ENCODE measurements around the gene CAMK2N2. TPM values are rescaled to one million over a fixed set of nuclear protein-coding genes. Genes with fewer than 3 reads are reported as not detected.

The CAMK2N2 gene
- total and polyA plus RNA-seq, 4 donors = 0.26 to 0.36 TPM; not detected in 2

DNA sequence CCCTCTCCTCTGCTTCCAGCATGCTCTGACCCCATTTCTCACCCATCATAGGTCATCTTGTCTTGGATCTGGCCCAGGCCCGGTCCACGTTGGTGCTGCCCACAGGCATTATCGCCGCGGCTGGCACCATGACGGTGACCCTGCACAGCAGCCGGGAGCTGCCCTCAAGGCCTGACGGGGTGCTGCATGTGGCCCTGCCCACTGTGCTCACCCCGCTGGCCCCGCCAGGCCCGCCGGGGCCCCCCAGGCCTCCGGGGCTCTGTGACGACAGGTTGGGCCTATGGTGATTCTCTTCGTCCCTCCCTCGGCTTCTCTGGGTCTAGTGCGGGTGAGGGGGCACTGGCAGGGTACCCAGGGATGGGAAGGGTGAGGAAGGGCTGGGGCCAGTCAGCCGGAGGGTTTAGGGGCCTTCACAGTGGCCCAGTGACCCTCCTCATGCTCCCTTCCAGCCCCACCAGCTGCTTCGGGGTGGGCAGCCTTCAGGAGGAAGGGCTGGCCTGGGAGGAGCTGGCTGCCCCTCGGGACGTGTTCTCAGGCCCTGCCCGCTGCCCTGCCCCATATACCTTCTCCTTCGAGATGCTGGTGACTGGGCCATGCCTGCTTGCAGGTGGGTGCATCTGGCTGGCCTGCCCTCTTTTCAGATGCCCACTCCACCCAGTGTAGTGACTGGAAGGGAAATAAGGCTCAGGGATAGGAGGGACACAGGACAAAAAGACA is 28.1 kb downstream of the CAMK2N2 start:
- H3K27me3 ChIP-seq (ENCODE audit: control insufficient read depth in 1 of 2, insufficient read depth in 2 of 2, low read length in 1 of 2) = no peaks in the 10 kb centered on the region
- ATAC-seq (ENCODE audit: low FRiP score) = no peak
- H3K4me1 ChIP-seq (ENCODE audit: control insufficient read depth in 1 of 2, insufficient read depth in 2 of 2, low read length in 2 of 2) = no peaks in the 10 kb centered on the region
- no peak for DNase-seq
- intact Hi-C loops (cut with DNase I) = no loop called here
- no peak overlapping the region for H3K4me3 ChIP-seq (ENCODE audit: low read length in 2 of 2)
- no peaks in the 10 kb centered on the region for H3K36me3 ChIP-seq (ENCODE audit: control insufficient read depth in 1 of 2, insufficient read depth in 2 of 2, low read length in 1 of 2)
- no peak overlapping the region for H3K27ac ChIP-seq (ENCODE audit: low read depth in 1 of 2, low read length in 2 of 2)
- H3K9me3 ChIP-seq (ENCODE audit: control insufficient read depth, low read length) = no peaks in the 10 kb centered on the region
- WGBS, 2 donors = 86 to 87% methylated on average over 20 to 23 of the region's 23 CpGs

- ATAC-seq (ENCODE audit: low FRiP score) = no peak
- DNase-seq = no peak
- Histone ChIP-seq H3K27me3 (ENCODE audit: control insufficient read depth in 1 of 2, insufficient read depth in 2 of 2, low read length in 1 of 2) (no peaks in the 10 kb centered on the region), H3K4me1 (ENCODE audit: control insufficient read depth in 1 of 2, insufficient read depth in 2 of 2, low read length in 2 of 2) (no peaks in the 10 kb centered on the region), H3K9me3 (ENCODE audit: control insufficient read depth, low read length) (no peaks in the 10 kb centered on the region), H3K4me3 (ENCODE audit: low read length in 2 of 2) (no peak overlapping the region), H3K27ac (ENCODE audit: low read depth in 1 of 2, low read length in 2 of 2) (no peak overlapping the region), H3K36me3 (ENCODE audit: control insufficient read depth in 1 of 2, insufficient read depth in 2 of 2, low read length in 1 of 2) (no peaks in the 10 kb centered on the region)
- intact Hi-C loops (cut with DNase I) = no loop called here
- 54 to 68% methylated on average over 3 of the region's 3 CpGs for WGBS, 2 donors
These were observed 29.7 kb downstream of the CAMK2N2 start for GRCh38 chr3:184231671-184232070.

DNA sequence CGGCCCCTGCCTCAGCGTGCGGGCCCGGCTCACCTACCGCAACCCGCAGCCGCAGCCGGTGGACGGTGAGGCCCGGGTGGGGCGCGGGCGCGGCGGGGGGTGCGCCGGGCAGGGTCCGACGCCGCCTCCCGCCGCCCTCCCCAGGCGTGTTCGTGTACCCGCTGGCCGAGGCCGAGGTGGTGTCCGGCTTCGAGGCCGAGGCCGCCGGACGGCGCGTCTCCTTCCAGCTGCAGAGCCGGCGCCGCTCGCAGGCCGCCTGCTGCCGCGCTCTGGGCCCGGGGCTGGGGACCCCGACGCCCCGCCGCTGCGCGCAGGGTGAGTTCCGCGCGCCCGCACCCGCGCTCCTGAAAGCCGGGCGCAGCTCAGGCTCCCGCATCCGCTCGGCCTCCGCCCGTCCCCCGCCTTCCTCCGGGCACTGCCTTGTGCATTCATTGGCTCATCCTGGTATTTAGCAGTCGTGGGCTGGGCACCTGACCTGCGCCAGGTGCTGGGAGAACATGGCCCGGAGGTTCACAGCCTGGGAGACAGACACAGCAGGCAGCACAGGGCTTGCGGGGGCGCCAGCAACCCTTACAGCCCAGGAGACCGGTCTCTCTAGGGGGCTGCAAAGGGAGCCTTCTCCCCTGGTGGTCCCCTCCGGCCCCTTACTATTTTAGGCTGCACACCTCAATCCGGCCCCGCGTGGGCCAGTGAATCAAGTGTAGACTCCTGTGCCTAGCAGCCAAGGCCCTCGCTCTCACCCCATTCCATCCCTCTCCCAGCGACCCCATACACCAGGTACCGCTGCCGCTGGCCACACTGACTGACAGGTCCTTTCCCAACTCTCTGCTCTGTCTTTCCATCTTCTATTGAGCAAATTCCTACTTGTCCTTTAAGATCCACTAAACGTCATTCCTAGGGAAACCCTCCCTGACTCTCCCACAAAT is 30.5 kb downstream of the CAMK2N2 start:
- ATAC-seq (ENCODE audit: low FRiP score) (no peak), DNase-seq (no peak)
- Histone ChIP-seq H3K4me3 (ENCODE audit: low read length in 2 of 2) (peak overlapping the region in 1 of 2 donors; percentile 60), H3K27me3 (ENCODE audit: control insufficient read depth in 1 of 2, insufficient read depth in 2 of 2, low read length in 1 of 2) (no peaks in the 10 kb centered on the region), H3K27ac (ENCODE audit: low read depth in 1 of 2, low read length in 2 of 2) (no peak overlapping the region), H3K4me1 (ENCODE audit: control insufficient read depth in 1 of 2, insufficient read depth in 2 of 2, low read length in 2 of 2) (no peaks in the 10 kb centered on the region), H3K9me3 (ENCODE audit: control insufficient read depth, low read length) (no peaks in the 10 kb centered on the region), H3K36me3 (ENCODE audit: control insufficient read depth in 1 of 2, insufficient read depth in 2 of 2, low read length in 1 of 2) (no peaks in the 10 kb centered on the region)
- WGBS, 2 donors = 5 to 11% methylated on average over 30 to 79 of the region's 79 CpGs
- intact Hi-C loops (cut with DNase I) = no loop called here

DNA sequence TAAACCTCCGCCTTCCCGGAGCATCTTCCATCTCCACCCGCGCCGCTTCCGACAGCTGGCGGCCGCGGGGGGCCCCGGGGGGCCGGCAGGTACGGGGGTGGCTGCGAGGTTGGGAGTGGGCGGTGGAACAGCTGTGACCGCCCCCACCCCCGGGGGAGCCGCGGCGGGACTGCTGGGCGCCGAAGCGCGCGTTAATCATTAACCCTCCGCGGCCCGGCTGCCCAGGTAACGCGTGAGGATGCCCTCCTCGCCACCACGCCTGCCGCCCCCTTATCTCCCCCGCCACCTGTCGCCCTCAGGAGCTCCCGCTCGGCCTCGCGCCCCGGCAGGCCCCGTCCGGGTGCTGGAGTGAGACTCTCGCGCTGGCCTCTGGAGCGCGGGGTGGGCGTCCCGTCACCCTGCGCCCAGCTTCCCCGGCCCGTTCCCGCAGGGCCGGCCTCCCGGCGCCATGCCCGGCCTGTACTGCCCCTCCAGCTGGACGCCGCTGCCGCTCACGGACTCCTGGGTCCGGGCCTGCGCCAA is 31.2 kb downstream of the CAMK2N2 start:
- ATAC-seq (ENCODE audit: low FRiP score) = no peak
- DNase-seq = no peak

GRCh38 chr3:184229394-184230080 is 31.8 kb downstream of the CAMK2N2 start, which contains the start of gene VWA5B2:
VWA5B2 (plus strand) TSS chr3:184229585; CDS start chr3:184230529, 944 bp downstream.
- ATAC-seq (ENCODE audit: low FRiP score) (peak; percentile 82), DNase-seq (peak; percentile 62 to 88)
- 1% methylated on average over 24 to 66 of the region's 66 CpGs for WGBS, 2 donors
- Histone ChIP-seq H3K4me1 (ENCODE audit: control insufficient read depth in 1 of 2, insufficient read depth in 2 of 2, low read length in 2 of 2) (no peaks in the 10 kb centered on the region), H3K36me3 (ENCODE audit: control insufficient read depth in 1 of 2, insufficient read depth in 2 of 2, low read length in 1 of 2) (no peaks in the 10 kb centered on the region), H3K27me3 (ENCODE audit: control insufficient read depth in 1 of 2, insufficient read depth in 2 of 2, low read length in 1 of 2) (no peaks in the 10 kb centered on the region), H3K4me3 (ENCODE audit: low read length in 2 of 2) (peak within 1 kb of the TSS; percentile 5 to 60), H3K9me3 (ENCODE audit: control insufficient read depth, low read length) (no peaks in the 10 kb centered on the region), H3K27ac (ENCODE audit: low read depth in 1 of 2, low read length in 2 of 2) (no peak within 1 kb of the TSS)
- intact Hi-C loops (cut with DNase I) = no loop called here

More for the DNA sequence above, 31.2 kb downstream of the CAMK2N2 start:
- WGBS, 2 donors = 0 to 1% methylated on average over 20 to 61 of the region's 61 CpGs
- no peaks in the 10 kb centered on the region for H3K36me3 ChIP-seq (ENCODE audit: control insufficient read depth in 1 of 2, insufficient read depth in 2 of 2, low read length in 1 of 2)
- no peaks in the 10 kb centered on the region for H3K27me3 ChIP-seq (ENCODE audit: control insufficient read depth in 1 of 2, insufficient read depth in 2 of 2, low read length in 1 of 2)
- intact Hi-C loops (cut with DNase I) = no loop called here
- H3K27ac ChIP-seq (ENCODE audit: low read depth in 1 of 2, low read length in 2 of 2) = no peak overlapping the region
- H3K4me3 ChIP-seq (ENCODE audit: low read length in 2 of 2) = peak overlapping the region in 1 of 2 donors; percentile 60
- H3K4me1 ChIP-seq (ENCODE audit: control insufficient read depth in 1 of 2, insufficient read depth in 2 of 2, low read length in 2 of 2) = no peaks in the 10 kb centered on the region
- H3K9me3 ChIP-seq (ENCODE audit: control insufficient read depth, low read length) = no peaks in the 10 kb centered on the region

- intact Hi-C loops (cut with DNase I) = no loop called here
- no peaks in the 10 kb centered on the region for H3K27me3 ChIP-seq (ENCODE audit: control insufficient read depth in 1 of 2, insufficient read depth in 2 of 2, low read length in 1 of 2)
- DNase-seq = no peak
These were observed 32.8 kb downstream of the CAMK2N2 start for GRCh38 chr3:184228376-184229137.

DNA sequence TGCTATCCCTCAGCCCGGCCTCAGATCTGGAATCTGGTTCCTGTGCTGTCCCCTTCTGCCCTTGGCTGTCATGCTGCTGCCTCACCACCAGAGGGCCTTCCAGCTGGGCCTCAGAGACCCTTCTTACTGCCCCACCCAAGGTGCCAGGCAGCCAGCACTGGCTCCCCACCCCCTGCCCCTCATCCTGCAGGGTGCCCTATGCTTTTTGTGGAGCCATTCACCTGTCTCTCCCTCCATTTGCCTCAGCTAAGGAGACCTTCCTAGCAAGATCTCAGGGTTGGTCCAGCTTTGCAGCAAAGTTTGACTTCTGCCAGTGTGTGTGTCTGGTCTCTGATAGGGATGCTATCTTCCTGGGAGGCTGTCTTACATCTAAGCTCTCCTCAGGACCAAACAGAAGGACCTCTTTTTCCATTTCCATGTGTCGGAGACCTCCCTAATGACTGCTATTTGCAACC is 33.8 kb downstream of the CAMK2N2 start:
- Histone ChIP-seq H3K36me3 (ENCODE audit: control insufficient read depth in 1 of 2, insufficient read depth in 2 of 2, low read length in 1 of 2) (no peaks in the 10 kb centered on the region), H3K27ac (ENCODE audit: low read depth in 1 of 2, low read length in 2 of 2) (no peak overlapping the region), H3K27me3 (ENCODE audit: control insufficient read depth in 1 of 2, insufficient read depth in 2 of 2, low read length in 1 of 2) (no peaks in the 10 kb centered on the region), H3K4me1 (ENCODE audit: control insufficient read depth in 1 of 2, insufficient read depth in 2 of 2, low read length in 2 of 2) (no peaks in the 10 kb centered on the region), H3K4me3 (ENCODE audit: low read length in 2 of 2) (no peak overlapping the region), H3K9me3 (ENCODE audit: control insufficient read depth, low read length) (no peaks in the 10 kb centered on the region)
- intact Hi-C loops (cut with DNase I) = loop anchor here in 1 of 2 donors (2.0 kb wide), 1 partner anchor 21 kb away; the partner anchor contains the start of genes ALG3 and EEF1AKMT4
- ATAC-seq (ENCODE audit: low FRiP score) = no peak
- no peak for DNase-seq
- 68 to 69% methylated on average over 2 of the region's 2 CpGs for WGBS, 2 donors

More at GRCh38 chr3:184228376-184229137, 32.8 kb downstream of the CAMK2N2 start:
- Histone ChIP-seq H3K27ac (ENCODE audit: low read depth in 1 of 2, low read length in 2 of 2) (no peak overlapping the region), H3K36me3 (ENCODE audit: control insufficient read depth in 1 of 2, insufficient read depth in 2 of 2, low read length in 1 of 2) (no peaks in the 10 kb centered on the region), H3K4me1 (ENCODE audit: control insufficient read depth in 1 of 2, insufficient read depth in 2 of 2, low read length in 2 of 2) (no peaks in the 10 kb centered on the region), H3K9me3 (ENCODE audit: control insufficient read depth, low read length) (no peaks in the 10 kb centered on the region), H3K4me3 (ENCODE audit: low read length in 2 of 2) (no peak overlapping the region)
- ATAC-seq (ENCODE audit: low FRiP score) = no peak
- WGBS, 2 donors = 33 to 36% methylated on average over 12 of the region's 12 CpGs

Data from aorta (tissue), 5 donors.